Activated naive CD4-positive, alpha-beta T cell treated with anti-CD3 and anti-CD28 coated beads, Interleukin-2, amount 50 U/mL, for 72 hours (primary cell): ENCODE data around the gene KANSL1. TPM values are rescaled to one million over a fixed set of nuclear protein-coding genes. Genes with fewer than 3 reads are reported as not detected.
"Not testable (repeated sequence)": the region's sequence is repeated elsewhere in the genome, so short reads cannot be mapped to it uniquely, and the experiment has no call there.

ENCODE experiments used
- ATAC-seq, 2 donors: fragments of 150-1000 bp; cut with Tn5 transposase; 2 replicates each; pipeline ENCODE4 v1.10.0; 2021; ENCODE audit warnings: mild to moderate bottlenecking in 2 of 2, moderate library complexity in 2 of 2
- DNase-seq, 2 donors: peaks; one replicate each; pipeline ENCODE4 v3.0.0; 2021 to 2022; ENCODE audit warnings: low spot score in 2 of 2
- H3K27ac Mint-ChIP-seq, 2 donors: one replicate each; pipeline ENCODE4 v1.8.0; 2022; ENCODE audit warnings: mild to moderate bottlenecking in 2 of 2, mixed read lengths in 2 of 2
- H3K36me3 Mint-ChIP-seq, 2 donors: one replicate each; pipeline ENCODE4 v1.8.0; 2022; ENCODE audit warnings: mixed read lengths in 2 of 2
- H3K9me3 Mint-ChIP-seq, 2 donors: one replicate each; pipeline ENCODE4 v1.8.0; 2022; ENCODE audit warnings: mixed read lengths in 2 of 2
- total RNA-seq, 2 donors: library from RNA; stranded (reverse); gene quantifications; one replicate each; pipeline ENCODE4 v1.2.3, GENCODE V29; 2022

The KANSL1 gene
- total RNA-seq, 2 donors from 2014 or later: 74.7 to 87.3 TPM

- Mint-ChIP-seq H3K27ac (peak overlapping the region; percentile 6 to 31), H3K36me3 (peaks cover 6 to 14% of the 10 kb centered on the region in 2 donors)
These were observed 103.8 kb downstream of the KANSL1 start for GRCh38 chr17:46089389-46089965.

GRCh38 chr17:46088595-46088994 is 104.6 kb downstream of the KANSL1 start:
- no peak for ATAC-seq
- DNase-seq: no peak
- H3K36me3 Mint-ChIP-seq: peaks cover 6 to 14% of the 10 kb centered on the region in 2 donors
- H3K27ac Mint-ChIP-seq: no peak overlapping the region
- H3K9me3 Mint-ChIP-seq: no peaks in the 10 kb centered on the region

More at GRCh38 chr17:46089389-46089965, 103.8 kb downstream of the KANSL1 start:
- ATAC-seq (peak; percentile 41 to 57), DNase-seq (no peak)
- H3K9me3 Mint-ChIP-seq: no peaks in the 10 kb centered on the region

- not testable (repeated sequence) for DNase-seq, H3K9me3 Mint-ChIP-seq, ATAC-seq, H3K27ac Mint-ChIP-seq
- peaks cover 6 to 14% of the 10 kb centered on the region in 2 donors for H3K36me3 Mint-ChIP-seq
These were observed 105.4 kb downstream of the KANSL1 start for GRCh38 chr17:46087871-46088270.

- ATAC-seq (no peak), DNase-seq (no peak)
- no peaks in the 10 kb centered on the region for H3K9me3 Mint-ChIP-seq
- peak overlapping the region in 1 of 2 donors; percentile 70 for H3K27ac Mint-ChIP-seq
- H3K36me3 Mint-ChIP-seq: peaks cover 6 to 14% of the 10 kb centered on the region in 2 donors
These were observed 106.4 kb downstream of the KANSL1 start for GRCh38 chr17:46086821-46087220.

DNA sequence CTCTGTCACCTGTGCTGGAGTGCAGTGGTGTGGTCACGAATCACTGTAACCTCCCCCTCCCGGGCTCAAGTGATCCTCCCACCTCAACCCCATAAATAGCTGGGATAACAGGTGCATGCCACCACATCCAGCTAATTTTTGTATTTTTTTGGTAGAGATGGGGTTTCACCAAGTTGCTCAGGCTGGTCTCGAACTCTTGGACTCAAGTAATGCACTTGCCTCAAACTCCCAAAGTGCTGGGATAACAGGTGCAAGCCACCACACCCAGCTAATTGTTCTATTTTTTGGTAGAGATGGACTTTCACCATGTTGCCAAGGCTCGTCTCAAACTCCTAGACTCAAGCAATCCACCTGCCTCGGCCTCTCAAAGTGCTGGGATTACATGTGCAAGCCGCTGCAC is 107.7 kb downstream of the KANSL1 start:
- no peak overlapping the region for H3K27ac Mint-ChIP-seq
- no peaks in the 10 kb centered on the region for H3K9me3 Mint-ChIP-seq
- H3K36me3 Mint-ChIP-seq: peaks cover 6 to 14% of the 10 kb centered on the region in 2 donors
- DNase-seq: no peak
- ATAC-seq: no peak

GRCh38 chr17:46082257-46082656 is 111.0 kb downstream of the KANSL1 start:
- ATAC-seq: no peak
- no peaks in the 10 kb centered on the region for H3K9me3 Mint-ChIP-seq
- peak overlapping the region in 1 of 2 donors; percentile 18 for H3K27ac Mint-ChIP-seq
- peaks cover 0 to 14% of the 10 kb centered on the region in 2 donors for H3K36me3 Mint-ChIP-seq
- no peak for DNase-seq

DNA sequence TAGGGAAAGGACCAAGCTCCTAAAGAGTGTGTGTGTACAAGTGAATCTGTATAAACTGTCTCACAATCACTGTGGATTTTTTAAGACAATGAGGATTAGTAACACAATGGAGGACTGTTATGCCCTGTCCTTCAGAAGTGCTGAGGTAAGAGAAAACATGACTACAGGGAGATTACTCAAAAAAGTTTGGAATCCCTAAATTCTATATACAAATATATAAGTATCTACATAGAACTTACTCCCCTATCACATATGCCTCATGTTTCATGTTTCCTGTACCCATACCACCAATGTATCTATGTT is 112.3 kb downstream of the KANSL1 start:
- no peak for DNase-seq
- Mint-ChIP-seq H3K27ac (no peak overlapping the region), H3K36me3 (peaks cover 0 to 14% of the 10 kb centered on the region in 2 donors), H3K9me3 (no peaks in the 10 kb centered on the region)
- no peak for ATAC-seq

GRCh38 chr17:46080118-46081017 is 112.9 kb downstream of the KANSL1 start:
- no peak for ATAC-seq
- no peak for DNase-seq
- H3K9me3 Mint-ChIP-seq: no peaks in the 10 kb centered on the region
- peaks cover 0 to 14% of the 10 kb centered on the region in 2 donors for H3K36me3 Mint-ChIP-seq
- no peak overlapping the region for H3K27ac Mint-ChIP-seq

DNA sequence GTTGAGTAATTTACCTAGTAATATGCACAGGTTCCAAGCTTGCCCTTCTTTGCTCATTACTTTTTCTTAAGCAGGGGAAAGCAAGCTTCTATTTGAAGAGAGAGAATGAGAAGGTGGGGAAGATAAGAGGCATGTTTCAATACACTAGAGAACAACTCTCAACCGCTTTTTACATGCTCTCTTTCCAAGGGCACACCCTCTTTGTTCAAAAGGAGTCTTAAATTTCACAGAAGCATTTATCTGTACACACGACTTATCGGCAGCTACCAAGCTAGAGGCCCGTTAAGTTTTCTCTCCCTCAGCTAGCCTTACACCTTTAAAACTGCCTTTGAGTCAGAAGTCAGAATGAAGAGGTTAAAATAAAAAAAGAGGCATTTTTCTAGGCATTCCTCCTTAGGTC is 114.6 kb downstream of the KANSL1 start:
- ATAC-seq (no peak), DNase-seq (no peak)
- Mint-ChIP-seq H3K27ac (peak overlapping the region; percentile 2 to 23), H3K36me3 (peaks cover 0 to 14% of the 10 kb centered on the region in 2 donors), H3K9me3 (no peaks in the 10 kb centered on the region)

DNA sequence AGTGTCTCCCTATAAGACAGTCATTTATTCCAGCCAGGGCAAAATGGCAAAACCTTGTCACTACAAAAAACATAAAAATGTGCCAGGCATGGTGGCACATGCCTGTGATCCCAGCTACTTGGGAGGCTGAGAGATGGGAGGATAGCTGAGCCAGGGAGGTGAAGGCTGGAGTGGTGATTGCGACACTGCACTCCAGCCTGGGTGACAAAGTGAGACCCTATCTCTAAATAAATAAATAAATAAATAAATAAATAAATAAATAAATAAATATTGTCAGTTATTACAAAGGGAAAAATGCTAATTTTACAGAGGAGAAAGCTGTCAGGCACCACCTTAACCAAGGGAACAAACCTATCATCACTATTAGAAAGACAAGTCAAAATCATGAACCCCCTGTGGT is 118.7 kb downstream of the KANSL1 start:
- no peaks in the 10 kb centered on the region for H3K9me3 Mint-ChIP-seq
- H3K27ac Mint-ChIP-seq: no peak overlapping the region
- no peak for DNase-seq
- peaks cover 0 to 9% of the 10 kb centered on the region in 2 donors for H3K36me3 Mint-ChIP-seq
- no peak for ATAC-seq

GRCh38 chr17:46072998-46073397 is 120.2 kb downstream of the KANSL1 start:
- no peak overlapping the region for H3K27ac Mint-ChIP-seq

GRCh38 chr17:46071796-46072195 is 121.4 kb downstream of the KANSL1 start:
- no peak overlapping the region for H3K27ac Mint-ChIP-seq
- ATAC-seq (no peak), DNase-seq (no peak)
- peaks cover 0 to under 1% of the 10 kb centered on the region in 2 donors for H3K36me3 Mint-ChIP-seq
- H3K9me3 Mint-ChIP-seq: no peaks in the 10 kb centered on the region

More at GRCh38 chr17:46072998-46073397, 120.2 kb downstream of the KANSL1 start:
- DNase-seq (no peak), ATAC-seq (no peak)
- Mint-ChIP-seq H3K36me3 (peaks cover 0 to 3% of the 10 kb centered on the region in 2 donors), H3K9me3 (no peaks in the 10 kb centered on the region)

DNA sequence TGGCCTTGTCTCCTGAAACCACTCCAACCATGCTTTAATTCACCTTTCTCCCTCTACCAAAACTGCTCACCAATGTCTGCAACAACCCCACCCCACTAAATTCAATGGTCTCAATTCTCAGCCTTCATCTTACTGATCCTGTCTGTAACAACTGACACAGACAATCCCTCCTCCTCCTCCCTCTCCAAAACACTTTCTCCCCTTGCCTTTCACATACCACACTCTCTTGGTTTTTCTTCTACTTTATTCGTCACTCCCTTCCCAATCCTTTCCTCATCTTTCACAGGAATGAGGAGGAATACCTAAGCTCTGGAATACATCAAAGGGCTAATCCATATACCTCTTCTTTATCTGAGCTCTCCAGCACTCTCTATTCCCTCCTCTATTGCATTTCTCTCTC is 128.8 kb downstream of the KANSL1 start:
- ATAC-seq: no peak
- Mint-ChIP-seq H3K36me3 (peaks cover 0 to 15% of the 10 kb centered on the region in 2 donors), H3K27ac (no peak overlapping the region), H3K9me3 (no peaks in the 10 kb centered on the region)
- DNase-seq: no peak

DNA sequence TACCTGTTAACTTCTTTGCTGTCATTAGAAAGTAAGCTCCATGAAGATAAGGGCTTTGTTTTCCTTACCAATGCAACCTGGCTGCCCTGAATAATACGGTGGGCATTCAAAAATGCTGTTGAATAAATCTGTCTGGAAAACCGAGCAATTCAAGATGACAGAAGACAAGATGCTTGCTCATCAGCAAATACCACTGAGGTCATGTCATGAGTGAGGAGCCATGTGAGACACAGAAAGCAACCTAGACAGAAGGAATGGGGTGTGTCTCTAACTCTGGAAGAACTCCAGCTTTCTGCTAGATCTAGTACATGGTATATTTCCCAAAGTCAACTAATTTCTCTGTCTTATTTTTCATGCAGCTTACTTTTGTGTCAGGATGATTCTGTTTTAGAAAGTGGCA is 130.0 kb downstream of the KANSL1 start:
- ATAC-seq: no peak
- no peak overlapping the region for H3K27ac Mint-ChIP-seq
- H3K36me3 Mint-ChIP-seq: peaks cover 0 to 21% of the 10 kb centered on the region in 2 donors
- H3K9me3 Mint-ChIP-seq: no peaks in the 10 kb centered on the region
- no peak for DNase-seq

DNA sequence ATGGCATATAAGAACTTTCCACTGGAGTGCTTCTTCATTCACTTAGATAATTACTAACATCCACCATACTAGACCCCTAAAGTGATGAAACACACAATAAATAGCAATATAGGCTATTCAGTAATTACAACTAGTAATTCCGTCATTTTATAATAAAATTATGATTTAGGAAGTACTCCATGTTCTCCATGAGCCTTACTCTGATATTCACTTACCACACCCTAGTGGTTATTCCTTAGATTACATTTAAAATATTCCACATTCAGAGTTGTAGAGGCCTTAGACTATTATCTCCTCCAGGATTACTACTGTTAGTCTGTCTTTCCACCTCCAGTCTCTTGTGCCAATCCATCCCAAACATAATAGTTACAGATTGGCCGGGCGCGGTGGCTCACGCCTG is 131.8 kb downstream of the KANSL1 start:
- H3K36me3 Mint-ChIP-seq: peaks cover 0 to 22% of the 10 kb centered on the region in 2 donors
- H3K9me3 Mint-ChIP-seq: no peaks in the 10 kb centered on the region
- DNase-seq: no peak
- no peak overlapping the region for H3K27ac Mint-ChIP-seq
- no peak for ATAC-seq

DNA sequence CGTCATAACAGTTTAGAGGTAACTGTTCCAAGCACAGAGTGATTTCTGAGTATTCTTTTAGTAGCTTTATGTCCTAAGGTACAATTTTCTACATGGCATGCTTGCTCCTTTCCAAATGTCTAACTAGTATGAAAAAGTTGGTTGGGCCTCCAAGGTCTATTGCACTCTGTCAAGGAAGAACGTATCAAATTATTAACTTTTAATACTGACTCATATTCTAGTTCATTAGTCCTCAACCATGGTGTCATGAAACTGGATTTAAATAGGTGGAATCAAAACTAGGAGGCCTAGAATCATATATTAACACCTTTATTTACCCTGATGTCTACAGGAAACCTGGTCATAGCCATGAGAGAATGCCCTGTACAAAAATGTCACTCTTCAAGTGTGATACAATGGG is 132.8 kb downstream of the KANSL1 start:
- DNase-seq (no peak), ATAC-seq (no peak)
- H3K27ac Mint-ChIP-seq: no peak overlapping the region
- no peaks in the 10 kb centered on the region for H3K9me3 Mint-ChIP-seq
- peaks cover 0 to 18% of the 10 kb centered on the region in 2 donors for H3K36me3 Mint-ChIP-seq

- no peak for ATAC-seq
These were observed 133.7 kb downstream of the KANSL1 start for GRCh38 chr17:46059486-46059885.

More at GRCh38 chr17:46059486-46059885, 133.7 kb downstream of the KANSL1 start:
- peak overlapping the region; percentile 26 to 48 for H3K27ac Mint-ChIP-seq
- no peaks in the 10 kb centered on the region for H3K9me3 Mint-ChIP-seq
- DNase-seq: no peak
- H3K36me3 Mint-ChIP-seq: peaks cover 0 to 22% of the 10 kb centered on the region in 2 donors
